Heart left ventricle (tissue), 13 donors: ENCODE results near the gene LPP.

Experiments
- CTCF ChIP-seq, 12 donors: fragments of 200-600 bp; sonication (generic) in 4 of 12; IDR thresholded peaks; one replicate each; pipeline versions ENCODE4 v1.5.0 to v1.8.0; 2018 to 2022; ENCODE audit warnings: antibody characterized with exemption in 12 of 12, mild to moderate bottlenecking in 5 of 12
- POLR2A ChIP-seq, 2 donors: fragments of 450-650 bp; IDR thresholded peaks; one replicate each; pipeline ENCODE4 v1.6.1; 2017; ENCODE audit warnings: antibody characterized with exemption in 2 of 2, mild to moderate bottlenecking in 2 of 2, moderate library complexity in 2 of 2
- donor health status: ischemic (EF 13 %, LVEDD 7.1; RV severe dilation, severe dysfunction).
- donor health status: DM: no; HTN: yes; CAD: no.
- donor health status: DM: no; HTN: no; CAD: no.
- donor health status: ischemic (EF 25% LVEDD 6.9; RV normal size, moderate dysfunction).
- donor health status: ischemic (EF 25% LVEDD 5.7; RV mildly dilated, moderate dysfunction).
- donor health status: ischemic (EF 35%, LVEDD 5.7; RV mildly dilated, moderate dysfunction).
- donor health status: nonischemic (EF 11% LVEDD 7.7; RV severe dilation, severe dysfunction).
- donor health status: DM: yes; HTN: yes; CAD: no.
- donor health status: PGD.
- donor health status: ischemic (EF 29% LVEDD 5.4; RV normal size, mild dysfunction).
- donor health status: nonischemic (EF 23%, LVEDD 6.1; RV moderate dilation, normal function).

GRCh38 chr3:188660415-188660814 is 506.5 kb downstream of the LPP start:
- no peak for TF ChIP-seq CTCF (IDR thresholded peaks at IDR 0.05)
- TF ChIP-seq POLR2A (IDR thresholded peaks at IDR 0.05), result no peak
